ENCODE results near the gene TEX264. TPM values are rescaled to one million over a fixed set of nuclear protein-coding genes. Genes with fewer than 3 reads are reported as not detected.

Gene TEX264
- total and polyA plus RNA-seq, 2 of the 13 experiments (the other 11 are each of a cell fraction or from before 2014, with no cell fraction given) = 35.2 to 52.1 TPM

DNA sequence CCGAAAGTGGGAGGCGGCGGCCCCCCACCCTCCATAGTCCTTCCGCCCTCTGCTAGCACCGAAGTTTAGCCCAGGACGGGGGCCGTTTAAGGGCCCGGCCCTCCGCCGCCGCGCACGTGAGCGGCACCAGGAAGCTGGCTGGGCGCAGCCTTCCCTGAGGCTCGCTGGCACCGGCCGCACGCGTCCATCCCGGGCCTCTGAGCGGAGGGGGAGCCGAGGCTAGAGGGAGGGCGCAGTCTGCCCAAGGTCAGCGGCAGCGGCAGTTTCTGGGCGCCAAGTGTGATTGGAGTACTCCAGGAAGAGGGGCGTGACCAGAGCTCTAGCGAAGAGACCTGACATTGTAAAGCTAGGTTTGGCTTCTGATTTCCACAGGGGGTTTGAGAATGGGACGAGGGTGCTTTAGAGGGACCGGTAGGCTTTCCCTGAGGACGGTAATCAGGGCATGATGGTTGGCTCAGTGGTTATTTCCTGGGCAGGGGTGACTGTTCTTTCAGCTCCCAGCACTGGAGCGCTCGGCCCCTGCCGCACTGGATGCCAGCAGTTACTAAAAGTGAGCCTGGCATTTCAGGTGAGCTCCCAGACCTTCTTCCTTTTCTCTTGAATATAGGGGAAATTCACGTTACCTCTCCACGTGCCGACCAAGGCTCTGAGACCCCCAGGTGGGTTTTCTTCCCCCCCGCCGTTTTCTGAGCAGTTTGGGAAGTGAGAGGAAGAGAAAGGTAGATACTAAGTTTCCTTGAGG is 853 bp downstream of the TEX264 start (continued):
- TF ChIP-seq, protein P1, sequence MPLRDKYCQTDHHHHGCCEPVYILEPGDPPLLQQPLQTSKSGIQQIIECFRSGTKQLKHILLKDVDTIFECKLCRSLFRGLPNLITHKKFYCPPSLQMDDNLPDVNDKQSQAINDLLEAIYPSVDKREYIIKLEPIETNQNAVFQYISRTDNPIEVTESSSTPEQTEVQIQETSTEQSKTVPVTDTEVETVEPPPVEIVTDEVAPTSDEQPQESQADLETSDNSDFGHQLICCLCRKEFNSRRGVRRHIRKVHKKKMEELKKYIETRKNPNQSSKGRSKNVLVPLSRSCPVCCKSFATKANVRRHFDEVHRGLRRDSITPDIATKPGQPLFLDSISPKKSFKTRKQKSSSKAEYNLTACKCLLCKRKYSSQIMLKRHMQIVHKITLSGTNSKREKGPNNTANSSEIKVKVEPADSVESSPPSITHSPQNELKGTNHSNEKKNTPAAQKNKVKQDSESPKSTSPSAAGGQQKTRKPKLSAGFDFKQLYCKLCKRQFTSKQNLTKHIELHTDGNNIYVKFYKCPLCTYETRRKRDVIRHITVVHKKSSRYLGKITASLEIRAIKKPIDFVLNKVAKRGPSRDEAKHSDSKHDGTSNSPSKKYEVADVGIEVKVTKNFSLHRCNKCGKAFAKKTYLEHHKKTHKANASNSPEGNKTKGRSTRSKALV (CRISPR knock-in tag; IDR thresholded peaks at IDR 0.05) = no peak
- TF ChIP-seq, protein P2, sequence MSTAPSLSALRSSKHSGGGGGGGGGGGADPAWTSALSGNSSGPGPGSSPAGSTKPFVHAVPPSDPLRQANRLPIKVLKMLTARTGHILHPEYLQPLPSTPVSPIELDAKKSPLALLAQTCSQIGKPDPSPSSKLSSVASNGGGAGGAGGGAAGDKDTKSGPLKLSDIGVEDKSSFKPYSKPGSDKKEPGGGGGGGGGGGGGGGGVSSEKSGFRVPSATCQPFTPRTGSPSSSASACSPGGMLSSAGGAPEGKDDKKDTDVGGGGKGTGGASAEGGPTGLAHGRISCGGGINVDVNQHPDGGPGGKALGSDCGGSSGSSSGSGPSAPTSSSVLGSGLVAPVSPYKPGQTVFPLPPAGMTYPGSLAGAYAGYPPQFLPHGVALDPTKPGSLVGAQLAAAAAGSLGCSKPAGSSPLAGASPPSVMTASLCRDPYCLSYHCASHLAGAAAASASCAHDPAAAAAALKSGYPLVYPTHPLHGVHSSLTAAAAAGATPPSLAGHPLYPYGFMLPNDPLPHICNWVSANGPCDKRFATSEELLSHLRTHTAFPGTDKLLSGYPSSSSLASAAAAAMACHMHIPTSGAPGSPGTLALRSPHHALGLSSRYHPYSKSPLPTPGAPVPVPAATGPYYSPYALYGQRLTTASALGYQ (CRISPR knock-in tag; IDR thresholded peaks at IDR 0.05) = no peak
- TF ChIP-seq ELF4 (CRISPR knock-in tag; IDR thresholded peaks at IDR 0.05; ENCODE audit: borderline replicate concordance) = no peak
- TF ChIP-seq ADNP (CRISPR knock-in tag; IDR thresholded peaks at IDR 0.05) = no peak
- TF ChIP-seq ZBTB3 (CRISPR knock-in tag; IDR thresholded peaks at IDR 0.05; ENCODE audit: borderline replicate concordance, low read depth) = no peak
- TF ChIP-seq, protein P3, sequence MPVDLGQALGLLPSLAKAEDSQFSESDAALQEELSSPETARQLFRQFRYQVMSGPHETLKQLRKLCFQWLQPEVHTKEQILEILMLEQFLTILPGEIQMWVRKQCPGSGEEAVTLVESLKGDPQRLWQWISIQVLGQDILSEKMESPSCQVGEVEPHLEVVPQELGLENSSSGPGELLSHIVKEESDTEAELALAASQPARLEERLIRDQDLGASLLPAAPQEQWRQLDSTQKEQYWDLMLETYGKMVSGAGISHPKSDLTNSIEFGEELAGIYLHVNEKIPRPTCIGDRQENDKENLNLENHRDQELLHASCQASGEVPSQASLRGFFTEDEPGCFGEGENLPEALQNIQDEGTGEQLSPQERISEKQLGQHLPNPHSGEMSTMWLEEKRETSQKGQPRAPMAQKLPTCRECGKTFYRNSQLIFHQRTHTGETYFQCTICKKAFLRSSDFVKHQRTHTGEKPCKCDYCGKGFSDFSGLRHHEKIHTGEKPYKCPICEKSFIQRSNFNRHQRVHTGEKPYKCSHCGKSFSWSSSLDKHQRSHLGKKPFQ (CRISPR knock-in tag; IDR thresholded peaks at IDR 0.05; ENCODE audit: insufficient replicate concordance) = peak; percentile 80
- no peak for TF ChIP-seq ZNF530 (CRISPR knock-in tag; IDR thresholded peaks at IDR 0.05; ENCODE audit: low read depth)
- TF ChIP-seq, protein P4, sequence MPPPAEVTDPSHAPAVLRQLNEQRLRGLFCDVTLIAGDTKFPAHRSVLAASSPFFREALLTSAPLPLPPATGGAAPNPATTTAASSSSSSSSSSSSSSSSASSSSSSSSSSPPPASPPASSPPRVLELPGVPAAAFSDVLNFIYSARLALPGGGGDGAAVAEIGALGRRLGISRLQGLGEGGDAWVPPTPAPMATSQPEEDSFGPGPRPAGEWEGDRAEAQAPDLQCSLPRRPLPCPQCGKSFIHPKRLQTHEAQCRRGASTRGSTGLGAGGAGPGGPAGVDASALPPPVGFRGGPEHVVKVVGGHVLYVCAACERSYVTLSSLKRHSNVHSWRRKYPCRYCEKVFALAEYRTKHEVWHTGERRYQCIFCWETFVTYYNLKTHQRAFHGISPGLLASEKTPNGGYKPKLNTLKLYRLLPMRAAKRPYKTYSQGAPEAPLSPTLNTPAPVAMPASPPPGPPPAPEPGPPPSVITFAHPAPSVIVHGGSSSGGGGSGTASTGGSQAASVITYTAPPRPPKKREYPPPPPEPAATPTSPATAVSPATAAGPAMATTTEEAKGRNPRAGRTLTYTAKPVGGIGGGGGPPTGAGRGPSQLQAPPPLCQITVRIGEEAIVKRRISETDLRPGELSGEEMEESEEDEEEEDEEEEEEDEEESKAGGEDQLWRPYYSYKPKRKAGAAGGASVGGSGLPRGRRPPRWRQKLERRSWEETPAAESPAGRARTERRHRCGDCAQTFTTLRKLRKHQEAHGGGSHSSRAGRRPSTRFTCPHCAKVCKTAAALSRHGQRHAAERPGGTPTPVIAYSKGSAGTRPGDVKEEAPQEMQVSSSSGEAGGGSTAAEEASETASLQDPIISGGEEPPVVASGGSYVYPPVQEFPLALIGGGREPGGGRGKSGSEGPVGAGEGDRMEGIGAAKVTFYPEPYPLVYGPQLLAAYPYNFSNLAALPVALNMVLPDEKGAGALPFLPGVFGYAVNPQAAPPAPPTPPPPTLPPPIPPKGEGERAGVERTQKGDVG (CRISPR knock-in tag; IDR thresholded peaks at IDR 0.05; ENCODE audit: borderline replicate concordance) = peak; percentile 53; the same call in 1 of the 2 replicates
- no peak for TF ChIP-seq TGIF2 (CRISPR knock-in tag; IDR thresholded peaks at IDR 0.05)
- TF ChIP-seq, protein P5, sequence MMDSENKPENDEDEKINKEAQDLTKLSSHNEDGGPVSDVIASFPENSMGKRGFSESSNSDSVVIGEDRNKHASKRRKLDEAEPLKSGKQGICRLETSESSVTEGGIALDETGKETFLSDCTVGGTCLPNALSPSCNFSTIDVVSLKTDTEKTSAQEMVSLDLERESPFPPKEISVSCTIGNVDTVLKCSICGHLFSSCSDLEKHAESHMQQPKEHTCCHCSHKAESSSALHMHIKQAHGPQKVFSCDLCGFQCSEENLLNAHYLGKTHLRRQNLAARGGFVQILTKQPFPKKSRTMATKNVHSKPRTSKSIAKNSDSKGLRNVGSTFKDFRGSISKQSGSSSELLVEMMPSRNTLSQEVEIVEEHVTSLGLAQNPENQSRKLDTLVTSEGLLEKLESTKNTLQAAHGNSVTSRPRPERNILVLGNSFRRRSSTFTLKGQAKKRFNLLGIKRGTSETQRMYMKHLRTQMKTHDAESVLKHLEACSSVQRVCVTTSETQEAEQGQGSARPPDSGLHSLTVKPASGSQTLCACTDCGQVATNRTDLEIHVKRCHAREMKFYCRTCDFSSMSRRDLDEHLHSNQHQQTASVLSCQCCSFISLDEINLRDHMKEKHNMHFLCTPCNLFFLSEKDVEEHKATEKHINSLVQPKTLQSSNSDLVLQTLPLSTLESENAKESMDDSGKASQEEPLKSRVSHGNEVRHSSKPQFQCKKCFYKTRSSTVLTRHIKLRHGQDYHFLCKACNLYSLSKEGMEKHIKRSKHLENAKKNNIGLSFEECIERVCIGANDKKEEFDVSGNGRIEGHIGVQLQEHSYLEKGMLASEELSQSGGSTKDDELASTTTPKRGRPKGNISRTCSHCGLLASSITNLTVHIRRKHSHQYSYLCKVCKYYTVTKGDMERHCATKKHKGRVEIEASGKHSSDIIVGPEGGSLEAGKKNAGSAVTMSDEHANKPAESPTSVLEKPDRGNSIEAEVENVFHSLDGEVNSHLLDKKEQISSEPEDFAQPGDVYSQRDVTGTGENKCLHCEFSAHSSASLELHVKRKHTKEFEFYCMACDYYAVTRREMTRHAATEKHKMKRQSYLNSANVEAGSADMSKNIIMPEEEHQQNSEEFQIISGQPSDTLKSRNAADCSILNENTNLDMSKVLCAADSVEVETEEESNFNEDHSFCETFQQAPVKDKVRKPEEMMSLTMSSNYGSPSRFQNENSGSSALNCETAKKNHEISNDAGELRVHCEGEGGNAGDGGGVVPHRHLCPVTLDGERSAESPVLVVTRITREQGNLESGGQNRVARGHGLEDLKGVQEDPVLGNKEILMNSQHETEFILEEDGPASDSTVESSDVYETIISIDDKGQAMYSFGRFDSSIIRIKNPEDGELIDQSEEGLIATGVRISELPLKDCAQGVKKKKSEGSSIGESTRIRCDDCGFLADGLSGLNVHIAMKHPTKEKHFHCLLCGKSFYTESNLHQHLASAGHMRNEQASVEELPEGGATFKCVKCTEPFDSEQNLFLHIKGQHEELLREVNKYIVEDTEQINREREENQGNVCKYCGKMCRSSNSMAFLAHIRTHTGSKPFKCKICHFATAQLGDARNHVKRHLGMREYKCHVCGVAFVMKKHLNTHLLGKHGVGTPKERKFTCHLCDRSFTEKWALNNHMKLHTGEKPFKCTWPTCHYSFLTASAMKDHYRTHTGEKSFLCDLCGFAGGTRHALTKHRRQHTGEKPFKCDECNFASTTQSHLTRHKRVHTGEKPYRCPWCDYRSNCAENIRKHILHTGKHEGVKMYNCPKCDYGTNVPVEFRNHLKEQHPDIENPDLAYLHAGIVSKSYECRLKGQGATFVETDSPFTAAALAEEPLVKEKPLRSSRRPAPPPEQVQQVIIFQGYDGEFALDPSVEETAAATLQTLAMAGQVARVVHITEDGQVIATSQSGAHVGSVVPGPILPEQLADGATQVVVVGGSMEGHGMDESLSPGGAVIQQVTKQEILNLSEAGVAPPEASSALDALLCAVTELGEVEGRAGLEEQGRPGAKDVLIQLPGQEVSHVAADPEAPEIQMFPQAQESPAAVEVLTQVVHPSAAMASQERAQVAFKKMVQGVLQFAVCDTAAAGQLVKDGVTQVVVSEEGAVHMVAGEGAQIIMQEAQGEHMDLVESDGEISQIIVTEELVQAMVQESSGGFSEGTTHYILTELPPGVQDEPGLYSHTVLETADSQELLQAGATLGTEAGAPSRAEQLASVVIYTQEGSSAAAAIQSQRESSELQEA (CRISPR knock-in tag; IDR thresholded peaks at IDR 0.05; ENCODE audit: not compliant biosample characterization) = no peak
